Neural cell (in vitro differentiated cells): ENCODE results near the gene EFCC1. TPM values are rescaled to one million over a fixed set of nuclear protein-coding genes. Genes with fewer than 3 reads are reported as not detected.

Experiments used
- H2AFZ ChIP-seq: fragments of 200-600, 300-800 bp; sonication (generic), shearing (Covaris generic); 2 replicates; pipeline ENCODE4 v1.6.0; 2014; ENCODE audit warnings: low read depth, mild to moderate bottlenecking, antibody characterized with exemption, low read length, moderate library complexity
- H3F3A ChIP-seq: fragments of 200-600 bp; shearing (Covaris generic); 2 replicates; pipeline ENCODE4 v1.6.1; 2016; ENCODE audit warnings: mild to moderate bottlenecking, moderate library complexity, mixed read lengths, antibody characterized with exemption, low read length; ENCODE audit not compliant: insufficient read depth, poor library complexity, severe bottlenecking
- H3K27ac ChIP-seq: fragments of 200-600, 300-800 bp; sonication (generic), shearing (Covaris generic); 2 replicates; pipeline ENCODE4 v1.5.1; 2014; ENCODE audit warnings: mild to moderate bottlenecking, low read length, moderate library complexity
- H3K27me3 ChIP-seq: fragments of 300-800, 200-600 bp; sonication (generic), shearing (Covaris generic); 2 replicates; pipeline ENCODE4 v1.6.0; 2014; ENCODE audit warnings: mild to moderate bottlenecking, low read depth, low read length, moderate library complexity; ENCODE audit not compliant: insufficient read depth
- H3K36me3 ChIP-seq: fragments of 300-800, 200-600 bp; sonication (generic), shearing (Covaris generic); 2 replicates; pipeline ENCODE4 v1.5.1; 2014; ENCODE audit warnings: mild to moderate bottlenecking, antibody characterized with exemption, low read length, moderate library complexity; ENCODE audit not compliant: insufficient read depth
- H3K4me2 ChIP-seq: fragments of 300-800, 200-600 bp; sonication (generic), shearing (Covaris generic); 2 replicates; pipeline ENCODE4 v1.6.0; 2014; ENCODE audit warnings: mild to moderate bottlenecking, low read length
- H3K4me3 ChIP-seq: fragments of 300-800, 200-600 bp; sonication (generic), shearing (Covaris generic); 2 replicates; pipeline ENCODE4 v1.5.1; 2014; ENCODE audit warnings: mild to moderate bottlenecking, low read length, moderate library complexity
- H3K79me2 ChIP-seq: fragments of 200-600 bp; shearing (Covaris generic); replicated peaks from 2 replicates; pipeline ENCODE4 v1.6.0; 2014; ENCODE audit warnings: mild to moderate bottlenecking, low read length, moderate library complexity; ENCODE audit not compliant: insufficient read depth
- H3K9ac ChIP-seq: fragments of 300-800, 200-600 bp; sonication (generic), shearing (Covaris generic); 2 replicates; pipeline ENCODE4 v1.6.1; 2016; ENCODE audit warnings: mild to moderate bottlenecking, low read length, mixed read lengths
- H3K9me2 ChIP-seq: fragments of 200-600 bp; shearing (Covaris generic); 2 replicates; pipeline ENCODE4 v1.6.1; 2016; ENCODE audit warnings: mild to moderate bottlenecking, low read length, mixed read lengths; ENCODE audit not compliant: insufficient read depth
- H3K9me3 ChIP-seq: fragments of 200-600, 300-800 bp; sonication (generic), shearing (Covaris generic); 2 replicates; pipeline ENCODE4 v1.6.1; 2016; ENCODE audit warnings: mild to moderate bottlenecking, mixed run types, low read length, moderate library complexity, mixed read lengths
- H4K20me1 ChIP-seq: fragments of 200-600 bp; shearing (Covaris generic); 2 replicates; pipeline ENCODE4 v1.6.1; 2016; ENCODE audit warnings: mild to moderate bottlenecking, mixed run types; ENCODE audit not compliant: insufficient read depth
- EP300 ChIP-seq: fragments of 450-650 bp; conservative IDR thresholded peaks from 2 replicates; pipeline ENCODE4 v1.6.1; 2014; ENCODE audit warnings: antibody characterized with exemption, mild to moderate bottlenecking, moderate library complexity; ENCODE audit not compliant: poor library complexity, severe bottlenecking
- EZH2 ChIP-seq: fragments of 200-600, 300-800 bp; shearing (Covaris generic), sonication (generic); IDR thresholded peaks from 2 replicates; pipeline ENCODE4 v1.6.1; 2014; ENCODE audit warnings: antibody characterized with exemption, low read length, borderline replicate concordance, mild to moderate bottlenecking; ENCODE audit not compliant: insufficient read depth, poor library complexity, severe bottlenecking
- MXI1 ChIP-seq: fragments of 450-650 bp; conservative IDR thresholded peaks from 2 replicates; pipeline ENCODE4 v1.6.1; 2014; ENCODE audit warnings: antibody characterized with exemption, mild to moderate bottlenecking; ENCODE audit not compliant: poor library complexity, severe bottlenecking
- POLR2AphosphoS5 ChIP-seq: IDR thresholded peaks from 2 replicates; pipeline ENCODE4 v1.6.1; 2012
- RAD21 ChIP-seq: fragments of 450-650 bp; conservative IDR thresholded peaks from 2 replicates; pipeline ENCODE4 v1.6.1; 2014; ENCODE audit warnings: antibody characterized with exemption, mild to moderate bottlenecking, moderate library complexity
- SMC3 ChIP-seq: fragments of 450-650 bp; conservative IDR thresholded peaks from 2 replicates; pipeline ENCODE4 v1.6.1; 2014; ENCODE audit warnings: antibody characterized with exemption, mild to moderate bottlenecking, moderate library complexity; ENCODE audit not compliant: poor library complexity
- TAF1 ChIP-seq: IDR thresholded peaks from 2 replicates; pipeline ENCODE4 v1.6.1; 2012; ENCODE audit warnings: low read depth
- polyA plus RNA-seq: library from polyadenylated mRNA; depleted of rRNA; stranded (reverse); fragments of >200 nt; gene quantifications from 2 replicates; pipeline ENCODE4 v1.2.3, GENCODE V29; 2014
- TF ChIP-seq, protein P1 (sequence below): fragments of 450-650 bp; IDR thresholded peaks from 2 replicates; pipeline ENCODE4 v1.5.1; 2014; ENCODE audit warnings: antibody characterized with exemption, mild to moderate bottlenecking, moderate library complexity; ENCODE audit not compliant: poor library complexity, severe bottlenecking
- TF ChIP-seq, protein P2 (sequence below): IDR thresholded peaks from 2 replicates; pipeline ENCODE4 v1.6.1; 2012; ENCODE audit warnings: borderline replicate concordance

Gene EFCC1
- polyA plus RNA-seq, 1 donor from 2014 or later, result not detected

DNA sequence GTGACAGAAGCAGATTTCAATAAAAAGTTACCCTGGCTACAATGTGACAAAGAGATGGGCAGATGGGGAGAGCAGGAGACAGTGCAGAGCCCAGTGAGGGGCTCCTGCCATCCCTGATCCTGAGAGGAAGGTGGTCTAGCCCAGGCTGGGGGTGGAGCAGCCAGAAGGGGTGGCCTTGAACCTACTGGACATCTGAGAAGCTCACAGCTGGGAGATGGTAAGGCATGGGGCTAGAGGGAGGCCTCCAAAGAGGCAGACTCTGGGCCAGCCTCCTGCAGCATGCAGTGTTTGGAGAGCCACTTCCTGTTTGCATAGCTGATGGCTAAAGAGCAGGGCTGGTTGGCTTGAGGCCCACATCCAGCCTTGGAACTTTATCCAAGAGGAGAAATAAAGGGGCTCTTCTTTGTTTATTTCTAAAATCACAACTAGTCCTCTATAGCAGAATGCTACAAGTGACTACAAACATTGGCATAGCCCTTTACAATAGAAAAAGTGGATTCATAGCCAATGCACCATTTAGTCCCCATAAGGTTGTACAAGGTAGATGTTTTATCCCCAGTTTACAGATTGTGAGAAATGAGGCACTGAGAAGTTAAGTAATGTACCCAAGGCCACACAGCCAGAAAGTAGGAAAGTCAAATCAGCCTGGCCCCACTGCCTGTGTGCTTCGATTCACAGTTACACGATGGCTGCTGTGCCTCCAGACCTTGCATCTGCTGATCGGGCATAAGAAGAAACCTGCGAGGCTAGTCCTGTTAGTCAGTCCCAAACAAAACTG, 4.6 kb downstream of the EFCC1 start:
- Histone ChIP-seq H4K20me1 (no peaks in the 10 kb centered on the region), H3K79me2 (no peaks in the 10 kb centered on the region), H3F3A (no peaks in the 10 kb centered on the region), H3K27me3 (peaks cover 37% of the 10 kb centered on the region), H2AFZ (no peak overlapping the region), H3K9ac (no peak overlapping the region), H3K27ac (no peak overlapping the region), H3K36me3 (no peaks in the 10 kb centered on the region), H3K9me2 (no peaks in the 10 kb centered on the region), H3K4me3 (no peak overlapping the region), H3K4me2 (no peak overlapping the region), H3K9me3 (no peaks in the 10 kb centered on the region)
- TF ChIP-seq POLR2AphosphoS5 (no peak), SMC3 (no peak), TAF1 (no peak), MXI1 (no peak), EP300 (no peak), EZH2 (no peak), RAD21 (no peak)
- TF ChIP-seq, protein P1, sequence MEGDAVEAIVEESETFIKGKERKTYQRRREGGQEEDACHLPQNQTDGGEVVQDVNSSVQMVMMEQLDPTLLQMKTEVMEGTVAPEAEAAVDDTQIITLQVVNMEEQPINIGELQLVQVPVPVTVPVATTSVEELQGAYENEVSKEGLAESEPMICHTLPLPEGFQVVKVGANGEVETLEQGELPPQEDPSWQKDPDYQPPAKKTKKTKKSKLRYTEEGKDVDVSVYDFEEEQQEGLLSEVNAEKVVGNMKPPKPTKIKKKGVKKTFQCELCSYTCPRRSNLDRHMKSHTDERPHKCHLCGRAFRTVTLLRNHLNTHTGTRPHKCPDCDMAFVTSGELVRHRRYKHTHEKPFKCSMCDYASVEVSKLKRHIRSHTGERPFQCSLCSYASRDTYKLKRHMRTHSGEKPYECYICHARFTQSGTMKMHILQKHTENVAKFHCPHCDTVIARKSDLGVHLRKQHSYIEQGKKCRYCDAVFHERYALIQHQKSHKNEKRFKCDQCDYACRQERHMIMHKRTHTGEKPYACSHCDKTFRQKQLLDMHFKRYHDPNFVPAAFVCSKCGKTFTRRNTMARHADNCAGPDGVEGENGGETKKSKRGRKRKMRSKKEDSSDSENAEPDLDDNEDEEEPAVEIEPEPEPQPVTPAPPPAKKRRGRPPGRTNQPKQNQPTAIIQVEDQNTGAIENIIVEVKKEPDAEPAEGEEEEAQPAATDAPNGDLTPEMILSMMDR, result no peak
- TF ChIP-seq, protein P2, sequence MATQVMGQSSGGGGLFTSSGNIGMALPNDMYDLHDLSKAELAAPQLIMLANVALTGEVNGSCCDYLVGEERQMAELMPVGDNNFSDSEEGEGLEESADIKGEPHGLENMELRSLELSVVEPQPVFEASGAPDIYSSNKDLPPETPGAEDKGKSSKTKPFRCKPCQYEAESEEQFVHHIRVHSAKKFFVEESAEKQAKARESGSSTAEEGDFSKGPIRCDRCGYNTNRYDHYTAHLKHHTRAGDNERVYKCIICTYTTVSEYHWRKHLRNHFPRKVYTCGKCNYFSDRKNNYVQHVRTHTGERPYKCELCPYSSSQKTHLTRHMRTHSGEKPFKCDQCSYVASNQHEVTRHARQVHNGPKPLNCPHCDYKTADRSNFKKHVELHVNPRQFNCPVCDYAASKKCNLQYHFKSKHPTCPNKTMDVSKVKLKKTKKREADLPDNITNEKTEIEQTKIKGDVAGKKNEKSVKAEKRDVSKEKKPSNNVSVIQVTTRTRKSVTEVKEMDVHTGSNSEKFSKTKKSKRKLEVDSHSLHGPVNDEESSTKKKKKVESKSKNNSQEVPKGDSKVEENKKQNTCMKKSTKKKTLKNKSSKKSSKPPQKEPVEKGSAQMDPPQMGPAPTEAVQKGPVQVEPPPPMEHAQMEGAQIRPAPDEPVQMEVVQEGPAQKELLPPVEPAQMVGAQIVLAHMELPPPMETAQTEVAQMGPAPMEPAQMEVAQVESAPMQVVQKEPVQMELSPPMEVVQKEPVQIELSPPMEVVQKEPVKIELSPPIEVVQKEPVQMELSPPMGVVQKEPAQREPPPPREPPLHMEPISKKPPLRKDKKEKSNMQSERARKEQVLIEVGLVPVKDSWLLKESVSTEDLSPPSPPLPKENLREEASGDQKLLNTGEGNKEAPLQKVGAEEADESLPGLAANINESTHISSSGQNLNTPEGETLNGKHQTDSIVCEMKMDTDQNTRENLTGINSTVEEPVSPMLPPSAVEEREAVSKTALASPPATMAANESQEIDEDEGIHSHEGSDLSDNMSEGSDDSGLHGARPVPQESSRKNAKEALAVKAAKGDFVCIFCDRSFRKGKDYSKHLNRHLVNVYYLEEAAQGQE, result no peak

DNA sequence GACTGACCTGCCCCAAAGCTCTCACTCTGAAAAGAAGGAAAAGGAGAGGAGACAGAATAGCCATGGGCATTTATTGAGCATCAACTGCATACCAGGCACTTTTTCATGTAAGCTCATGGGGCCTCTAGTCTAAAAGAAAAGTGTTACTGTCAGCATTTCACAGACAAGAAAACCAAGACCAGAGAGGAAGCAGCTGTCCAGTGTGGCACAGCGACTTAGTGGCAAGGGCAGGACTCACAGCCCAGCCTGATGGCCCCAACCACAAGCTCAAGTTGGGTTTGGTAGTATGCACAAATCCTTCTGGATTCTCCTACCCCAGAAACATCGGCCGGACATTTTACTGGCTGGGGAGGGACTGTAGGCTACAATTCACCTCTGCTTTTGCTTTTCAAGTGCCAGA, 5.8 kb downstream of the EFCC1 start:
- Histone ChIP-seq H2AFZ (no peak overlapping the region), H3F3A (no peaks in the 10 kb centered on the region), H3K9me3 (no peaks in the 10 kb centered on the region), H3K36me3 (no peaks in the 10 kb centered on the region), H3K9me2 (no peaks in the 10 kb centered on the region), H3K79me2 (no peaks in the 10 kb centered on the region), H3K27me3 (peaks cover 25% of the 10 kb centered on the region), H3K4me2 (no peak overlapping the region), H3K27ac (no peak overlapping the region), H4K20me1 (no peaks in the 10 kb centered on the region), H3K4me3 (no peak overlapping the region), H3K9ac (no peak overlapping the region)
- TF ChIP-seq, protein P1, result no peak
- TF ChIP-seq RAD21, result no peak
- no peak for TF ChIP-seq EP300
- no peak for TF ChIP-seq EZH2
- TF ChIP-seq, protein P2, result no peak
